K562 (cell line): ENCODE measurements around the gene HHIPL2. TPM values are rescaled to one million over a fixed set of nuclear protein-coding genes. Genes with fewer than 3 reads are reported as not detected.
A peak's percentile ranks its signal among the peaks of the same experiment; 100 is the strongest.

Experiments used
- CBFA2T2 ChIP-seq: fragments of 450-650 bp; conservative IDR thresholded peaks from 2 replicates; pipeline ENCODE4 v1.6.1; 2017; ENCODE audit warnings: mild to moderate bottlenecking
- CBFA2T3 ChIP-seq: fragments of 450-650 bp; IDR thresholded peaks from 2 replicates; pipeline ENCODE4 v1.6.1; 2017
- CBX2 ChIP-seq: fragments of 200-600 bp; sonication (generic); IDR thresholded peaks from one replicate; pipeline ENCODE4 v1.6.1; 2012; ENCODE audit warnings: mild to moderate bottlenecking, low read length, inconsistent platforms; ENCODE audit not compliant: insufficient read depth, poor library complexity, severe bottlenecking
- CTBP1 ChIP-seq: fragments of 450-650 bp; IDR thresholded peaks from 2 replicates; pipeline ENCODE4 v1.6.1; 2016; ENCODE audit warnings: borderline replicate concordance
- CTCF ChIP-seq, 3 experiments: IDR thresholded peaks in 2 of 3; conservative IDR thresholded peaks in 1 of 3; 2 replicates each; pipeline ENCODE4 v1.5.1; 2011 to 2012; ENCODE audit warnings: low read length in 3 of 3, mild to moderate bottlenecking in 3 of 3, control low read depth in 2 of 3, improper control_type of control experiment in 1 of 3, inconsistent platforms in 1 of 3, low read depth in 1 of 3, mixed read lengths in 1 of 3, moderate library complexity in 1 of 3; ENCODE audit not compliant: insufficient read depth in 2 of 3
- MAFF ChIP-seq: IDR thresholded peaks from 2 replicates; pipeline ENCODE4 v1.6.1; 2012; ENCODE audit warnings: low read length, improper control_type of control experiment
- NCOA2 ChIP-seq, 2 experiments: fragments of 450-650 bp; IDR thresholded peaks; 2 replicates each; pipeline ENCODE4 v1.6.1; 2018; ENCODE audit warnings: mild to moderate bottlenecking in 2 of 2, moderate library complexity in 1 of 2; ENCODE audit not compliant: partially characterized antibody in 2 of 2
- PKNOX1 ChIP-seq: fragments of 450-650 bp; IDR thresholded peaks from 2 replicates; pipeline ENCODE4 v1.6.1; 2016
- POLR2B ChIP-seq: fragments of 450-650 bp; IDR thresholded peaks from 2 replicates; pipeline ENCODE4 v1.6.1; 2018; ENCODE audit warnings: low read depth; ENCODE audit not compliant: partially characterized antibody
- RCOR1 ChIP-seq, 2 experiments: IDR thresholded peaks; 2 replicates each; pipeline ENCODE4 v1.6.1; 2012; ENCODE audit warnings: low read depth in 2 of 2, low read length in 2 of 2, borderline replicate concordance in 1 of 2, improper control_type of control experiment in 1 of 2
- TAL1 ChIP-seq: fragments of 450-650 bp; IDR thresholded peaks from 2 replicates; pipeline ENCODE4 v1.6.1; 2016; ENCODE audit warnings: mild to moderate bottlenecking
- TFAP4 ChIP-seq: sonication (generic); formaldehyde crosslinking; IDR thresholded peaks from 2 replicates; pipeline ENCODE4 v1.8.0; 2022; ENCODE audit warnings: missing genetic modification reagents, mild to moderate bottlenecking, moderate library complexity, borderline replicate concordance
- TGIF2 ChIP-seq: sonication (generic); formaldehyde crosslinking; IDR thresholded peaks from 2 replicates; pipeline ENCODE4 v1.8.1; 2022; ENCODE audit warnings: mild to moderate bottlenecking, missing genetic modification reagents, moderate library complexity
- USF2 ChIP-seq: sonication (generic); formaldehyde crosslinking; IDR thresholded peaks from 2 replicates; pipeline ENCODE4 v1.5.0; 2020; ENCODE audit warnings: missing genetic modification reagents
- ZNF766 ChIP-seq: fragments of 200-800 bp; sonication (Bioruptor generic); conservative IDR thresholded peaks from 2 replicates; pipeline ENCODE4 v1.6.1; 2016; ENCODE audit warnings: missing genetic modification characterization, missing compliant biosample characterization
- polyA plus RNA-seq, 8 experiments: library from polyadenylated mRNA; depleted of rRNA in 4 of 8; stranded (reverse) in 5 of 8; unstranded in 3 of 8; fragments of >200 nt; fragmentation: Nextera tagmentation in 2 of 8; fragmentation: Illumina TruSeq in 1 of 8; extraction: Ambion mirVana in 2 of 8; extraction: Trizol in 1 of 8; gene quantifications; 2 replicates each; pipeline versions ENCODE4 v1.2.1 to v1.2.3, GENCODE V29; 2011 to 2014; ENCODE audit warnings: inconsistent platforms in 1 of 8, missing spikeins in 1 of 8
- total RNA-seq, 7 experiments: library from RNA; depleted of rRNA in 6 of 7; stranded (reverse); fragments of >200 nt in 6 of 7; fragmentation: Illumina TruSeq in 2 of 7; extraction: Trizol in 2 of 7; gene quantifications; 2 replicates each; pipeline versions ENCODE4 v1.2.1 to v1.2.3, GENCODE V29; 2011 to 2021; ENCODE audit warnings: low replicate concordance in 1 of 7

HHIPL2 gene
- total and polyA plus RNA-seq, 9 of the 15 experiments (the other 6 are each of a cell fraction or from before 2014, with no cell fraction given), result 0.05 to 0.60 (median 0.20) TPM; not detected in 1

GRCh38 chr1:222543817-222544216 is 4.1 kb downstream of the HHIPL2 start (continued):
- no peak for TF ChIP-seq MAFF
- no peak for TF ChIP-seq POLR2B
- TF ChIP-seq CTBP1, result no peak; the same call in 1 of the 2 replicates
- TF ChIP-seq TFAP4 (CRISPR knock-in tag), result 0 out of 2 replicates have a peak, but pooled peaks have one; percentile 15
- TF ChIP-seq RCOR1 (IDR thresholded peaks at IDR 0.05; ENCODE audit: borderline replicate concordance in 1 of 2, low read depth in 2 of 2, low read length in 2 of 2), result 0 out of 4 replicates have a peak, but pooled peaks of 1 of the 2 experiments have one; percentile 6
- no peak for TF ChIP-seq TGIF2 (CRISPR knock-in tag)
- TF ChIP-seq TAL1, result 0 out of 2 replicates have a peak, but pooled peaks have one; percentile 33
- TF ChIP-seq NCOA2 (IDR thresholded peaks at IDR 0.05; ENCODE audit: partially characterized antibody in 2 of 2), result no peak
- no peak for TF ChIP-seq CBX2
- TF ChIP-seq USF2 (CRISPR knock-in tag), result no peak
- peak; percentile 42 to 48 (median 44); a peak in 4 of 6 replicates for TF ChIP-seq CTCF (IDR thresholded peaks at IDR 0.05 in 2 of 3, conservative IDR thresholded peaks at IDR 0.05 in 1 of 3; ENCODE audit: insufficient read depth in 2 of 3, low read depth in 1 of 3, low read length in 3 of 3)
- TF ChIP-seq ZNF766, result no peak
- TF ChIP-seq CBFA2T2, result 0 out of 2 replicates have a peak, but pooled peaks have one; percentile 3
- peak; percentile 88 for TF ChIP-seq PKNOX1
- peak; percentile 25; the same call in 1 of the 2 replicates for TF ChIP-seq CBFA2T3
- TF ChIP-seq, all 486 proteins: peak for 10
